ENCODE measurements around the gene ZNF679.

DNA sequence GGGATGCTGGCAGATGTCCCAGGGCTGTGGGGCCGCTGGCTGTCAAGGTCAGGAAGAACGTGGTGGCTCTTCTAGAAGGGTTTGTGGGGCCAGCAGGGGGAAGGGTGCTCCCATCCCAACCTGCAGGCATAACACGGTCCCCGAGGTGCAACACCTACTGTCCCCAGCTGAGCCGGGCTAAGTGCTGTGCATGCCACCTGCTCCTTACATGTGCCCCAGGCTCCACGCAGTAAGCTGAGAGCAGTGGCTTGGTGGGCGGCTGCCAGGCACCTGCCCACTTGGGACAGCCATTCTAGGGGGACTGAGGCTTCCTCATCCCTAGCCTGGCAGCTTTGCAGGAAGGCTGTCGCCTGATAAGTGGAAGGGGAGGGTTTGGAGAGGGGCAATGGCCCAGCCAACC is 35.5 kb upstream of the ZNF679 start:
- TF ChIP-seq, protein P1, sequence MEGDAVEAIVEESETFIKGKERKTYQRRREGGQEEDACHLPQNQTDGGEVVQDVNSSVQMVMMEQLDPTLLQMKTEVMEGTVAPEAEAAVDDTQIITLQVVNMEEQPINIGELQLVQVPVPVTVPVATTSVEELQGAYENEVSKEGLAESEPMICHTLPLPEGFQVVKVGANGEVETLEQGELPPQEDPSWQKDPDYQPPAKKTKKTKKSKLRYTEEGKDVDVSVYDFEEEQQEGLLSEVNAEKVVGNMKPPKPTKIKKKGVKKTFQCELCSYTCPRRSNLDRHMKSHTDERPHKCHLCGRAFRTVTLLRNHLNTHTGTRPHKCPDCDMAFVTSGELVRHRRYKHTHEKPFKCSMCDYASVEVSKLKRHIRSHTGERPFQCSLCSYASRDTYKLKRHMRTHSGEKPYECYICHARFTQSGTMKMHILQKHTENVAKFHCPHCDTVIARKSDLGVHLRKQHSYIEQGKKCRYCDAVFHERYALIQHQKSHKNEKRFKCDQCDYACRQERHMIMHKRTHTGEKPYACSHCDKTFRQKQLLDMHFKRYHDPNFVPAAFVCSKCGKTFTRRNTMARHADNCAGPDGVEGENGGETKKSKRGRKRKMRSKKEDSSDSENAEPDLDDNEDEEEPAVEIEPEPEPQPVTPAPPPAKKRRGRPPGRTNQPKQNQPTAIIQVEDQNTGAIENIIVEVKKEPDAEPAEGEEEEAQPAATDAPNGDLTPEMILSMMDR (IDR thresholded peaks at IDR 0.05) = no peak
- no peak for TF ChIP-seq EZH2 (IDR thresholded peaks at IDR 0.05)
- no peak for TF ChIP-seq EZH2phosphoT487 (IDR thresholded peaks at IDR 0.05)

Measured in neural progenitor cell (in vitro differentiated cells).